Ascending aorta (tissue), 2 donors: ENCODE data around the gene ARMH2. TPM values are rescaled to one million over a fixed set of nuclear protein-coding genes. Genes with fewer than 3 reads are reported as not detected.

Experiments used
- DNase-seq, 2 donors: peaks; one replicate each; pipeline ENCODE4 v3.0.0-alpha.2; 2019; ENCODE audit warnings: low spot score in 2 of 2
- H3K27ac ChIP-seq, 2 donors: fragments of 200-600 bp; sonication (generic); one replicate each; pipeline ENCODE4 v1.5.1; 2016 to 2017; ENCODE audit warnings: mild to moderate bottlenecking in 1 of 2
- H3K27me3 ChIP-seq: fragments of 200-600 bp; sonication (generic); one replicate; pipeline ENCODE4 v1.5.1; 2017
- H3K36me3 ChIP-seq, 2 donors: fragments of 200-600 bp; sonication (generic); one replicate each; pipeline ENCODE4 v1.5.1; 2016
- H3K4me1 ChIP-seq, 2 donors: fragments of 200-600 bp; sonication (generic); one replicate each; pipeline ENCODE4 v1.5.1; 2016 to 2017; ENCODE audit warnings: mild to moderate bottlenecking in 1 of 2
- H3K4me3 ChIP-seq, 2 donors: fragments of 200-600 bp; sonication (generic); one replicate each; pipeline ENCODE4 v1.5.1; 2016 to 2017; ENCODE audit warnings: mild to moderate bottlenecking in 1 of 2
- H3K9me3 ChIP-seq, 2 donors: fragments of 200-600 bp; sonication (generic); one replicate each; pipeline ENCODE4 v1.5.1; 2016
- intact Hi-C: fragments of 100-400 bp; cut with DNase I; formaldehyde crosslinking; loops from one replicate; pipeline ENCODE4 v1.15.1; 2023
- total RNA-seq: library from RNA; depleted of rRNA; stranded (reverse); fragments of >200 nt; gene quantifications from one replicate; pipeline ENCODE4 v1.1.0, GENCODE V29; 2016
- TF ChIP-seq, protein P1 (sequence below), 3 experiments: fragments of 200-600 bp in 2 of 3; fragments of 450-650 bp in 1 of 3; sonication (generic) in 2 of 3; IDR thresholded peaks; one replicate each; pipeline ENCODE4 v1.5.1; 2016 to 2019; ENCODE audit warnings: antibody characterized with exemption in 3 of 3, mild to moderate bottlenecking in 1 of 3, moderate library complexity in 1 of 3

Gene ARMH2
- total RNA-seq, 1 donor from 2014 or later, result not detected

DNA sequence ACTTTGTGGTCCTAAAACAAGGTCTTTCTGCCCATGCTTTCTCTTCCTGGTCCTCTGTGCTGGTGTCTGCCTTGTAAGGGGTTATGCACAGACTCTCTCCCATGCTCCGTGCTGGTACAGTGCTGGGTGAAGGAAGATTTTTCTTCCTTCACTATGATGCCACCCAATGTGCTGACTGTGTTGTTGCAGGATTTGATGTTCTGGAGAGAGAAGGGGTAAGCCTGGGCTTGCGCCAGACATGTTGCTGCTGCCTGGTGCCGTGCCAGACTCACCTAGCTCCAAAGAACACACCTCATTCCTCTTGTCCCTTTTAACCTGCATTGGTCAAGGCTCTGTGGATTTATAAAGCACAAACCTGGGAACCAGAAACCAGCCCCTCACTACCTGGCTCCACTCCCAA, 28.4 kb upstream of the ARMH2 start:
- Histone ChIP-seq H3K36me3 (no peaks in the 10 kb centered on the region), H3K27ac (no peak overlapping the region), H3K27me3 (no peaks in the 10 kb centered on the region), H3K9me3 (no peaks in the 10 kb centered on the region), H3K4me1 (no peaks in the 10 kb centered on the region), H3K4me3 (no peak overlapping the region)
- TF ChIP-seq, protein P1, sequence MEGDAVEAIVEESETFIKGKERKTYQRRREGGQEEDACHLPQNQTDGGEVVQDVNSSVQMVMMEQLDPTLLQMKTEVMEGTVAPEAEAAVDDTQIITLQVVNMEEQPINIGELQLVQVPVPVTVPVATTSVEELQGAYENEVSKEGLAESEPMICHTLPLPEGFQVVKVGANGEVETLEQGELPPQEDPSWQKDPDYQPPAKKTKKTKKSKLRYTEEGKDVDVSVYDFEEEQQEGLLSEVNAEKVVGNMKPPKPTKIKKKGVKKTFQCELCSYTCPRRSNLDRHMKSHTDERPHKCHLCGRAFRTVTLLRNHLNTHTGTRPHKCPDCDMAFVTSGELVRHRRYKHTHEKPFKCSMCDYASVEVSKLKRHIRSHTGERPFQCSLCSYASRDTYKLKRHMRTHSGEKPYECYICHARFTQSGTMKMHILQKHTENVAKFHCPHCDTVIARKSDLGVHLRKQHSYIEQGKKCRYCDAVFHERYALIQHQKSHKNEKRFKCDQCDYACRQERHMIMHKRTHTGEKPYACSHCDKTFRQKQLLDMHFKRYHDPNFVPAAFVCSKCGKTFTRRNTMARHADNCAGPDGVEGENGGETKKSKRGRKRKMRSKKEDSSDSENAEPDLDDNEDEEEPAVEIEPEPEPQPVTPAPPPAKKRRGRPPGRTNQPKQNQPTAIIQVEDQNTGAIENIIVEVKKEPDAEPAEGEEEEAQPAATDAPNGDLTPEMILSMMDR (IDR thresholded peaks at IDR 0.05), result no peak
- no peak for DNase-seq
- intact Hi-C loops, result no loop called here

DNA sequence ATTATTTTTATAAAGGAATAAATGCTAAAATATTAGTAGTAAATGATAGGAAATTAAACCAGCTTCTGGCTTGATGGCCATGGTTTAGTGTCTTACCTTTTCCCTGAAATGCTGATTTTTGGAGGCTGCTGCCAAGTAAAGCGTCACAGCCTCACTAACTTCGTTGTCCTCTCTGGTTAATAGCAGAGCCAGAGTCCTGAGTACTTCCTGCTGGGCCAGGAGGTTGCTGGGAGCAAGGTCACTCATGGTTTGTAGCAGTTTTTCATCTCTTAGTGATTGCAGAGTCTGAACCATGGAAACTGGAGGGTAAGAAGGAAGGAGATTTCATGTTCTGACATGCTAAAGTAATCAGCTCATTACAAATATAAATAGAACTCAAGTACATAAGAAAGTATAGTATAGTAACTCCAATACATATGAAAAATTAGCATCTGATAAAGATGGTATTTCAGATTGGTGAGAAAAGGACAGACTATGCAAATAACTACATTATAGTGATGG, 26.5 kb upstream of the ARMH2 start:
- TF ChIP-seq, protein P1 (IDR thresholded peaks at IDR 0.05), result no peak
- intact Hi-C loops, result no loop called here
- Histone ChIP-seq H3K9me3 (no peaks in the 10 kb centered on the region), H3K4me1 (no peaks in the 10 kb centered on the region), H3K27ac (no peak overlapping the region), H3K27me3 (no peaks in the 10 kb centered on the region), H3K4me3 (no peak overlapping the region), H3K36me3 (no peaks in the 10 kb centered on the region)
- no peak for DNase-seq

DNA sequence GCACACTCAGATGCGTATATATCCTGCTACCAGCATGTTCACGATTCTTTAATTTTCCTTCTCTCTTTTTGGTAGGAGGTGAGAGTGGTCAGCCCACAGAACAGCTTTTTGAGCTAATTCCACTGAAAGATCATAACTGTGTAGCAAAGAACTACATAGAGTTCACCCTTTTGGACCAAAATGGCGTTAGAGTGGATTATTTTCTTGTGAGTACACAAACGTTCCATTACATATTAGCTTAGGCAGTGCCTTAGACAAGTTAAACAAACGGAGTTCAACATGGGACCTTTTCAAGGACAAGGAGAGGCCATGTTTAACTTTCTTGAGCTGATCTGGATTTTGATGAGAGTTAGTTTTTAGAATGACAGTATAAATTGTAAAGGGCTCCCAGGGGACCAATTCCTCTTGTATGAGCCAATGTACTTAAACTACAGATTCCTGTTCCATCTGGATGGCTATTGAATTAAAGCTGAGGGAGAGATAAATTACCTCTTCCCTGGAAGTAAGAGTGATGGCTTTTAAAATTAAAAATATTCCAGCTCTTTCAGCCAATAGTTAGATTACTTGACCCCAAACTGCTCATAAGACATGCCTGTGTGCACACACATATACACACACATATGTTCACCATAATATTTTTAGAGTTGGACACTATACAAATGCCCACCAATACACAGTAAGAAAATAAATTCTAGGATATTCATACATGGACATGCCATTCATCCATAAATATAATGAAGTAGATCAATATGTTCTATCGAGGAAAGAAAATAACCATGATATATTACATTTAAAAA, 25.6 kb upstream of the ARMH2 start:
- TF ChIP-seq, protein P1 (IDR thresholded peaks at IDR 0.05), result no peak
- Histone ChIP-seq H3K9me3 (no peaks in the 10 kb centered on the region), H3K4me3 (no peak overlapping the region), H3K4me1 (no peaks in the 10 kb centered on the region), H3K27me3 (no peaks in the 10 kb centered on the region), H3K36me3 (no peaks in the 10 kb centered on the region), H3K27ac (no peak overlapping the region)
- DNase-seq, result no peak
- intact Hi-C loops, result no loop called here

DNA sequence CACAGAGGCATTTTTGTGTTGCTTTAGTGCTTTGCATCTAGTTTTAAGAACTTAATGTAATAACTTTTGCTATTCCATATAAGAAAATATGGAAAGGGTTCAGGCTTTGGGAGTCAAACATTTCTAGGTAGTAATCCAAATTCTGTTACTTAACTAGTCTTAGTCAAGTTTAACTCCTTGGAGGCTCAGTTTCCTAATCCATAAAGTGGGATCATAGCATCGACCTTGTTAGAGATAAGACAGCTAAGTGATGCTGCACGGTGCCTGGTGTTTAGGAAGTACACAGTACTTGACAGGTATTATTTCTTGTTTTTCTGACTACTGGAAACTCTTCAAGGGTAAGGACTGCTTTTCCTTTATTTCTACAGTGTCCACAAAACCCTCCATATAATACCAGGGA, 24.5 kb upstream of the ARMH2 start:
- H3K36me3 ChIP-seq, result no peaks in the 10 kb centered on the region
- DNase-seq, result no peak
- no peaks in the 10 kb centered on the region for H3K27me3 ChIP-seq
- H3K27ac ChIP-seq, result no peak overlapping the region
- H3K4me3 ChIP-seq, result no peak overlapping the region
- no peaks in the 10 kb centered on the region for H3K9me3 ChIP-seq
- no peaks in the 10 kb centered on the region for H3K4me1 ChIP-seq
- TF ChIP-seq, protein P1 (IDR thresholded peaks at IDR 0.05), result no peak
- intact Hi-C loops, result no loop called here

DNA sequence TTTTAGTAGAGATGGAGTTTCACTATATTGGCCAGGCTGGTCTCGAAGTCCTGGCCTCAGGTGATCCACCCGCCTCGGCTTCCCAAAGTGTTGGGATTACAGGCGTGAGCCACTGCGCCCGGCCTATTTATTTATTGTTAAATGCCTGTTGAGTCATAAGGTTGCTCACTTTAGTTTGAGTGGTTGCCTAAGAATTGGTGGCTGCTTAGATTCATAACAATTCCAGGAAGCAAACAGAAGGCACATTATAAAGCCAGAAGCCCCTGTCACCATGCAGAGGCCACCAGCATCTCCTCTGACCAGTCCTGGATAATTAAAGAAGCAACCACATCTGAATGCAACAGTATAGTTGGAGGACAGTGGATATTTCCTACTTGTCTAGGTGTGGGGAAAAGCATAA, 24.0 kb upstream of the ARMH2 start:
- H3K36me3 ChIP-seq, result no peaks in the 10 kb centered on the region
- H3K9me3 ChIP-seq, result no peaks in the 10 kb centered on the region
- no peak for DNase-seq
- H3K27ac ChIP-seq, result no peak overlapping the region
- TF ChIP-seq, protein P1 (IDR thresholded peaks at IDR 0.05), result no peak
- intact Hi-C loops, result no loop called here
- H3K4me3 ChIP-seq, result no peak overlapping the region
- H3K27me3 ChIP-seq, result no peaks in the 10 kb centered on the region
- no peaks in the 10 kb centered on the region for H3K4me1 ChIP-seq
